Measurements from ENCODE around the gene ZNF330. TPM values are rescaled to one million over a fixed set of nuclear protein-coding genes. Genes with fewer than 3 reads are reported as not detected.

The ZNF330 gene
- total and polyA plus RNA-seq, 2 of the 8 experiments (the other 6 are each of a cell fraction or from before 2014, with no cell fraction given): 17.7 to 44.3 TPM

GRCh38 chr4:141180991-141181761 lies 39.5 kb upstream of the ZNF330 start:
- no peak overlapping the region for H2BK15ac ChIP-seq (ENCODE audit: low read length)
- ChIA-PET CTCF (ENCODE audit: partially characterized antibody) (no interaction called here), POLR2A (ENCODE audit: partially characterized antibody) (no interaction called here)
- H2AK5ac ChIP-seq (ENCODE audit: low read depth, low read length): no peak overlapping the region
- no peak overlapping the region for H2BK120ac ChIP-seq (replicated peaks; ENCODE audit: low read depth, low read length)
- no peaks in the 10 kb centered on the region for H3K79me1 ChIP-seq (ENCODE audit: low read depth, low read length)
- H3K18ac ChIP-seq (ENCODE audit: extremely low read depth, low read length): no peak overlapping the region
- TF ChIP-seq GABPA (IDR thresholded peaks at IDR 0.05; ENCODE audit: borderline replicate concordance, insufficient read depth, low read length) (no peak), KDM4A (IDR thresholded peaks at IDR 0.05; ENCODE audit: low read depth, low read length, severe bottlenecking) (no peak), USF2 (IDR thresholded peaks at IDR 0.05; ENCODE audit: low read length) (no peak), NANOG (IDR thresholded peaks at IDR 0.05; ENCODE audit: insufficient read depth, low read depth, low read length, poor library complexity, severe bottlenecking) (no peak), BCL11A (IDR thresholded peaks at IDR 0.05; ENCODE audit: low read depth in 2 of 2, low read length in 2 of 2) (no peak), HDAC2 (IDR thresholded peaks at IDR 0.05; ENCODE audit: borderline replicate concordance in 1 of 2, low read depth in 2 of 2, low read length in 2 of 2) (no peak), YY1 (IDR thresholded peaks at IDR 0.05; ENCODE audit: low read depth, low read length) (no peak), SUZ12 (IDR thresholded peaks at IDR 0.05; ENCODE audit: low read length) (no peak), EZH2 (IDR thresholded peaks at IDR 0.05; ENCODE audit: low read depth, low read length, severe bottlenecking) (no peak), TCF12 (IDR thresholded peaks at IDR 0.05; ENCODE audit: low read depth, low read length) (no peak)
- no peak overlapping the region for H2BK5ac ChIP-seq (ENCODE audit: low read depth, low read length)
- no peaks in the 10 kb centered on the region for H3K23me2 ChIP-seq (ENCODE audit: low read depth, low read length)
- no peak overlapping the region for H3K56ac ChIP-seq (replicated peaks; ENCODE audit: insufficient read length, low read depth, low read length)
- no peak overlapping the region for H3K27ac ChIP-seq (ENCODE audit: low read depth, low read length)
- no peaks in the 10 kb centered on the region for H3K4me1 ChIP-seq (replicated peaks in 1 of 4; ENCODE audit: control insufficient read depth in 3 of 4, insufficient read depth in 4 of 4, low read length in 3 of 4)
- FAIRE-seq (no peak), DNase-seq (ENCODE audit: low read depth in 1 of 2, low spot score in 2 of 2) (no peak)
- H3K9ac ChIP-seq (replicated peaks in 1 of 4; ENCODE audit: extremely low read depth in 1 of 4, low read depth in 3 of 4, low read length in 3 of 4): no peak overlapping the region
- H3K27me3 ChIP-seq (replicated peaks in 1 of 4; ENCODE audit: control insufficient read depth in 3 of 4, extremely low read depth in 1 of 4, insufficient read depth in 3 of 4, low read length in 3 of 4): no peaks in the 10 kb centered on the region
- H3K4me3 ChIP-seq (ENCODE audit: extremely low read depth in 1 of 4, insufficient read depth in 2 of 4, low read depth in 3 of 4, low read length in 4 of 4): no peak overlapping the region
- no peak overlapping the region for H2BK12ac ChIP-seq (ENCODE audit: low read depth, low read length)
- H4K20me1 ChIP-seq (replicated peaks in 1 of 2; ENCODE audit: control insufficient read depth in 1 of 2, insufficient read depth in 2 of 2, low read length in 2 of 2): no peaks in the 10 kb centered on the region
- H3K4ac ChIP-seq (replicated peaks; ENCODE audit: insufficient read length, low read depth, low read length): no peak overlapping the region
- H3K4me2 ChIP-seq (ENCODE audit: insufficient read depth in 1 of 2, low read depth in 2 of 2, low read length in 2 of 2): no peak overlapping the region
- no peak overlapping the region for H3K14ac ChIP-seq (ENCODE audit: insufficient read length)
- H3K23ac ChIP-seq (ENCODE audit: insufficient read length): no peak overlapping the region
- 93% methylated on average over 2 of the region's 2 CpGs; no CpG with 5 or more reads in 1 of the 2 experiments for WGBS, 2 experiments (ENCODE audit: extremely low coverage in 1 of 2, insufficient coverage in 1 of 2, insufficient read length in 1 of 2, insufficient replicate concordance in 2 of 2, low coverage in 1 of 2, low lambda C conversion rate in 2 of 2, missing lambda C conversion rate in 1 of 2)
- H4K8ac ChIP-seq (ENCODE audit: extremely low read depth, insufficient read depth, low read length): no peak overlapping the region
- H4K91ac ChIP-seq (replicated peaks; ENCODE audit: insufficient read length, low read length): no peak overlapping the region
- H2BK20ac ChIP-seq (ENCODE audit: low read length): no peak overlapping the region
- no peaks in the 10 kb centered on the region for H3K79me2 ChIP-seq (ENCODE audit: control insufficient read depth in 1 of 2, insufficient read depth in 2 of 2, low read length in 2 of 2)
- H4K5ac ChIP-seq (ENCODE audit: insufficient read length, low read depth, low read length): no peak overlapping the region
- no peaks in the 10 kb centered on the region for H3K9me3 ChIP-seq (ENCODE audit: insufficient read depth in 2 of 2, low read depth in 1 of 2, low read length in 1 of 2)
- H3K36me3 ChIP-seq (ENCODE audit: control insufficient read depth in 2 of 4, insufficient read depth in 4 of 4, low read length in 3 of 4): no peaks in the 10 kb centered on the region
- no peak overlapping the region for H2AFZ ChIP-seq (ENCODE audit: low read length)

Data from H1 (cell line).